Keratinocyte (primary cell): ENCODE results near the gene FOXP3. TPM values are rescaled to one million over a fixed set of nuclear protein-coding genes. Genes with fewer than 3 reads are reported as not detected.

Experiments
- DNase-seq: peaks from one replicate; pipeline ENCODE4 v3.0.0-alpha.2; 2011; ENCODE audit warnings: low read depth, missing footprints, low spot score
- FAIRE-seq: peaks from 2 replicates; lab custom pipeline; 2011; peaks lifted over from hg19 to GRCh38; lab: Jason Lieb, UNC
- H2AFZ ChIP-seq: 2 replicates; pipeline ENCODE4 v1.6.0; 2012; ENCODE audit warnings: low read length, control low read depth, inconsistent platforms; ENCODE audit not compliant: control insufficient read depth
- H3K27ac ChIP-seq: 2 replicates; pipeline ENCODE4 v1.5.1; 2011; ENCODE audit warnings: low read length; ENCODE audit not compliant: control insufficient read depth, insufficient read depth
- H3K27me3 ChIP-seq: 3 replicates; pipeline ENCODE4 v1.6.0; 2011; ENCODE audit warnings: low read length; ENCODE audit not compliant: control insufficient read depth, insufficient read depth; ENCODE audit errors: extremely low read depth
- H3K36me3 ChIP-seq, 2 experiments: 2 replicates in 1 of 2; 3 replicates in 1 of 2; pipeline ENCODE4 v1.5.1; 2011; ENCODE audit warnings: low read length in 2 of 2, mild to moderate bottlenecking in 1 of 2; ENCODE audit not compliant: control insufficient read depth in 2 of 2, insufficient read depth in 2 of 2; ENCODE audit errors: extremely low read depth in 1 of 2
- H3K4me1 ChIP-seq: 3 replicates; pipeline ENCODE4 v1.5.1; 2011; ENCODE audit warnings: low read length; ENCODE audit not compliant: control insufficient read depth, insufficient read depth; ENCODE audit errors: extremely low read depth
- H3K4me2 ChIP-seq: 3 replicates; pipeline ENCODE4 v1.6.0; 2011; ENCODE audit warnings: low read depth, low read length; ENCODE audit not compliant: control insufficient read depth, insufficient read depth; ENCODE audit errors: extremely low read depth
- H3K4me3 ChIP-seq, 3 experiments: fragments of 200-600 bp in 1 of 3; sonication (generic) in 1 of 3; 2 replicates in 2 of 3; 3 replicates in 1 of 3; pipeline ENCODE4 v1.5.1; 2011 to 2016; ENCODE audit warnings: low read length in 3 of 3, mild to moderate bottlenecking in 3 of 3, control low read depth in 2 of 3, inconsistent platforms in 1 of 3, low read depth in 1 of 3, mixed read lengths in 1 of 3, mixed run types in 1 of 3, moderate library complexity in 1 of 3; ENCODE audit not compliant: control insufficient read depth in 2 of 3, insufficient read depth in 2 of 3; ENCODE audit errors: extremely low read depth in 1 of 3
- H3K79me2 ChIP-seq: 2 replicates; pipeline ENCODE4 v1.6.0; 2012; ENCODE audit warnings: low read length; ENCODE audit not compliant: control insufficient read depth, insufficient read depth
- H3K9ac ChIP-seq: 3 replicates; pipeline ENCODE4 v1.6.0; 2011; ENCODE audit warnings: low read length; ENCODE audit not compliant: control insufficient read depth, insufficient read depth; ENCODE audit errors: extremely low read depth
- H3K9me1 ChIP-seq: 3 replicates; pipeline ENCODE4 v1.6.0; 2011; ENCODE audit warnings: low read length; ENCODE audit not compliant: control insufficient read depth, insufficient read depth; ENCODE audit errors: extremely low read depth
- H3K9me3 ChIP-seq: 2 replicates; pipeline ENCODE4 v1.5.1; 2012; ENCODE audit warnings: low read depth, low read length; ENCODE audit not compliant: control insufficient read depth
- H4K20me1 ChIP-seq: 3 replicates; pipeline ENCODE4 v1.6.0; 2011; ENCODE audit warnings: low read length; ENCODE audit not compliant: control insufficient read depth, insufficient read depth; ENCODE audit errors: extremely low read depth
- CTCF ChIP-seq, 3 experiments: IDR thresholded peaks in 1 of 3; conservative IDR thresholded peaks in 1 of 3; optimal IDR thresholded peaks in 1 of 3; 2 replicates in 2 of 3; 3 replicates in 1 of 3; pipeline versions ENCODE3 to v1.5.1; 2011; ENCODE audit warnings: low read length in 3 of 3, mild to moderate bottlenecking in 3 of 3, moderate library complexity in 2 of 3, control low read depth in 1 of 3, inconsistent platforms in 1 of 3; ENCODE audit not compliant: insufficient read depth in 2 of 3; ENCODE audit errors: extremely low read depth in 1 of 3
- EZH2 ChIP-seq: IDR thresholded peaks from one replicate; pipeline ENCODE4 v1.6.1; 2012; ENCODE audit warnings: inconsistent platforms, mild to moderate bottlenecking, low read length, moderate library complexity
- dilution Hi-C: fragments of 300-500 bp; cut with MboI; formaldehyde crosslinking; loops from one replicate; pipeline ENCODE4 v1.7.0; 2020; ENCODE audit warnings: low sequenced_read_pairs; ENCODE audit not compliant: extremely low pct_ligation_motif_present
- polyA plus RNA-seq, 5 experiments: library from polyadenylated mRNA; depleted of rRNA in 3 of 5; stranded (reverse) in 3 of 5; stranded (forward) in 1 of 5; unstranded in 1 of 5; fragments of >200 nt; gene quantifications; 1 replicate in 1 of 5; 2 replicates in 3 of 5; 3 replicates in 1 of 5; pipeline versions ENCODE4 v1.2.1 to v1.2.3, GENCODE V29; 2011 to 2012; ENCODE audit warnings: missing spikeins in 2 of 5, low read depth in 1 of 5, low replicate concordance in 1 of 5

FOXP3 gene
- polyA plus RNA-seq, 1 donor (not counting 4 experiments of a cell fraction or from before 2014, with no cell fraction given) = 0.05 TPM

- Histone ChIP-seq H3K27ac (no peak overlapping the region), H3K36me3 (no peaks in the 10 kb centered on the region), H3K4me1 (no peaks in the 10 kb centered on the region), H3K4me3 (no peak overlapping the region), H3K79me2 (no peaks in the 10 kb centered on the region), H3K4me2 (no peak overlapping the region), H2AFZ (no peak overlapping the region), H4K20me1 (no peaks in the 10 kb centered on the region), H3K9ac (no peak overlapping the region), H3K9me3 (no peaks in the 10 kb centered on the region), H3K9me1 (no peaks in the 10 kb centered on the region), H3K27me3 (no peaks in the 10 kb centered on the region)
- dilution Hi-C loops = no loop called here
- FAIRE-seq (no peak), DNase-seq (no peak)
- no peak for TF ChIP-seq EZH2
- no peak for TF ChIP-seq CTCF (optimal IDR thresholded peaks at IDR 0.05 in 1 of 3, IDR thresholded peaks at IDR 0.05 in 1 of 3, conservative IDR thresholded peaks at IDR 0.05 in 1 of 3; ENCODE audit: extremely low read depth in 1 of 3, insufficient read depth in 2 of 3, low read length in 3 of 3)
Observed at GRCh38 chrX:49262603-49263002, 1.9 kb downstream of the FOXP3 start.

- Histone ChIP-seq H3K9ac (no peak overlapping the region), H3K36me3 (no peaks in the 10 kb centered on the region), H3K4me2 (no peak overlapping the region), H3K27me3 (no peaks in the 10 kb centered on the region), H3K79me2 (no peaks in the 10 kb centered on the region), H3K4me3 (no peak overlapping the region), H3K9me1 (no peaks in the 10 kb centered on the region), H2AFZ (no peak overlapping the region), H3K9me3 (no peaks in the 10 kb centered on the region), H4K20me1 (no peaks in the 10 kb centered on the region), H3K4me1 (no peaks in the 10 kb centered on the region), H3K27ac (no peak overlapping the region)
- dilution Hi-C loops = no loop called here
- TF ChIP-seq EZH2 (no peak), CTCF (optimal IDR thresholded peaks at IDR 0.05 in 1 of 3, IDR thresholded peaks at IDR 0.05 in 1 of 3, conservative IDR thresholded peaks at IDR 0.05 in 1 of 3; ENCODE audit: extremely low read depth in 1 of 3, insufficient read depth in 2 of 3, low read length in 3 of 3) (no peak)
- DNase-seq = no peak
- FAIRE-seq = no peak
Observed at GRCh38 chrX:49260221-49260985, 4.1 kb downstream of the FOXP3 start.
